NCI-H1436 treated with DMSO at 0.1 percent for 48 hours (cell line): ENCODE data around the gene AHRR.
"Not testable (repeated sequence)": the region's sequence is repeated elsewhere in the genome, so short reads cannot be mapped to it uniquely, and the experiment has no call there.

Experiments
- DNase-seq: peaks from one replicate; lab custom pipeline; 2025; lab: John Stamatoyannopoulos, UW

AHRR gene

DNA sequence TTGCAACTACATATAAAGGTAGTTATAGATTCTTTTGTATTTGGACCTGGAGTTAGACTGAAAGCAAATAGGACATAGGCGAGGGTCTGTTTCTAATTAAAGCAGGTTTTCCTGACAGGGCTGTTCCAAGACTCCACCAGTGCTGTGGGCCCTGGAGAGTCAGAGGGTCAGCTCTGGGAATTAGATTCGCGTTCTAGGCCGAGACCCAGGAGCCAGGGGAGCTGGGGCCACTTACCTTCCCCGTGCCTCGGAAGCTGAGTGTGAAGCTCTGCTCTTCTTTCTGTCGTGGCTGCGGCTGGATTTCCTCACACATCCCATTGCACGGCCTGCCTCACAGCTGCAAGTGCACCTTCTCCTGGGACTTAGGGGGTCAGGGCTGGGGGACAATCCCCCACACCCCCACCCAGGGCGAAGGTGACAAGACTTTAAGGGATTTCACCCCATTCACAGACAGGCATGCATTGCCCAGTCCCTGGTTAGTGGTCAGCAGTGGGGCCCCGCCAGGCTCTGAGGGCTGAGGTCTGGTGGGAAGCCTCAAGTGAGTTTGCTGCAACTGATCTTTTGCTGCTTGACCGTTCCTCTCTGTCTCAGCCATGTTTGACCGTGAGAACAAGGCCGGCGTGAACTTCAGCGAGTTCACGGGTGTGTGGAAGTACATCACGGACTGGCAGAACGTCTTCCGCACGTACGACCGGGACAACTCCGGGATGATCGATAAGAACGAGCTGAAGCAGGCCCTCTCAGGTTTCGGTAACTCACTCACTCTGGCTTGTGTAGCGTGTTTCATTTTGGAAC is 15.3 kb upstream of the AHRR start:
- DNase-seq = no peak

DNA sequence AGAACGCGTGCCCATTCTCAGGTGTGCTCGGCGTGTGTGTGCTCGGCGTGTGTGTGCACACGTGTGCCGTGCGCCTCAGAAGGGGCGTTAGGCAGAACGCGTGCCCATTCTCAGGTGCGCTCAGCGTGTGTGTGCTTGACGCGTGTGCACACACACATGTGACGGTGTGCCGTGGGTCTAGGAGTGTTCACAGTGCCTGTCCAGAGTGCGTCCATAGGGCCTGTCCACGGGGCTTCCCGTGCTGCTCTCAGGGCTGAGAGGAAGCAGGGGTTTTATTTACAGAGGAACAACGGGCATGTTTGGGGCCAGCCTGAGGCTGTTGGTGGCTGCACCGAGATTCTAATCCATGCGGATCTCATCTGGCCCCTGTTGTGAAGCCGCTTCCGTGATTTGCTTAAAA is 14.2 kb upstream of the AHRR start:
- DNase-seq = no peak

DNA sequence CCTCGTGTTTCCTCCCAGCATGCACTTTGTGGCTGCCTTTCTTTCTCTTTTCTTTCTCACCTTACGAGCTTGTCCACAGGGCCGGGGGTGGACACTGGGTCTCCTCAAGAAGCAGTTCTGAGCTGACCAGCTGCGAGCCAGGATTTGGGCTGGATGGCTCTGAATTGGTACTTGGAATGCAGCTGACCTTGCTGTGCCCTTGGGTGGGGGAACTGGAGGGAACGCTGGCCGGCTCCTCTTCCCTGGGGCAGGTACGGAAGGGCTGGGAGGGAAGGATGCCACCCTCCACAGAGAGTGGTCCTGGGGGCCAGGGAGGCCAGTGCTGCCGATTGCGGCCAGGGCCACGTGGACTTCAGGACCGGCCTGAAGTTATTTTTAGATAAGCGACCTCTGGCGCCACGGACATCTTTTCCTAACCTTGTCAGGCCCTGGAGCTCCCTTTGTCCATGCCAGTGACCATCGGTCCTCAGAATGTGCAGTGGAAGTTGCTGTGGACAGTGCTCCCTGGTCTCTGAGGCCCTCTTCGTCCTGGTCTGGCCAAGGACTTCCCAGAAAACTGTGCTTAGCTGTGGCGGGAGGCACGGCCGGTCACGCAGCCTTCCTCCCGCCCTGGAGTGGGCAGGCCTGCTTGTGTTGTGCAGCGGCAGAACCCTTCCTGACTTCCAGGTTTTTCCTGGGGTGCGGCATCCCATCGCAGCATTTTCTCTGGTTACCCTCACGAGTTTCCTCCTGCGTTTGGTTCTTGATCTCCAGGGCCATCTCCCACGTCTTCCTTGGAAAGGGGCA is 13.5 kb upstream of the AHRR start:
- no peak for DNase-seq

DNA sequence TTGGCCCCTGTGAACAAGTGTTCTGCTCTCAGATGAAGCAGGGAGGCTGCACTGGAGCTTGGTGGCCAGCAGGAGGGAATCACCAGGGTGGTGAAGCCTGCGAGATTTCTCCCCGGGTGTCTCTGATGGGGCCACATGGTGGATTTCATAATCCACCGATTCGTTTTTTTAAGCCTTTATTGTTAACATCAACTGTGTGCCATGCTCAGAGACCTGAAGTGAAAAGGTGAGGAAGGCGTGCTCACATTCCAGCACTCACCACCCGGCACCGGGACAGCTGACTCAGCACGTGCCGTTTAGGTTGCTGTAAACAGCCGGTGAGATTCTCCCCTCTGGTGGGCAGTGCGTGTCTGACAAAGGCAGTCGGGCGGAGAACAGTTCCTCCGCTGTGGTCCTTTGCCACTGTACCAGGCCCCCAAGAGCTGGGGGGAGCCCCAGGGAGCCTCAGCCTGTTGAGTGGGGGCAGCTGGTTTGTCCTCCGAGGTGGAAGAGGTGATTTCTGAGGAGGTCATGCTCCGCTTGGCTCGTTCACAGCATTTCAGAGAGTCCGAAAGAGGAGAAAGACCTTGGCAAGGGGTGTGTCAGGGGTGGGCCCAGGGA is 12.7 kb upstream of the AHRR start:
- no peak for DNase-seq

DNA sequence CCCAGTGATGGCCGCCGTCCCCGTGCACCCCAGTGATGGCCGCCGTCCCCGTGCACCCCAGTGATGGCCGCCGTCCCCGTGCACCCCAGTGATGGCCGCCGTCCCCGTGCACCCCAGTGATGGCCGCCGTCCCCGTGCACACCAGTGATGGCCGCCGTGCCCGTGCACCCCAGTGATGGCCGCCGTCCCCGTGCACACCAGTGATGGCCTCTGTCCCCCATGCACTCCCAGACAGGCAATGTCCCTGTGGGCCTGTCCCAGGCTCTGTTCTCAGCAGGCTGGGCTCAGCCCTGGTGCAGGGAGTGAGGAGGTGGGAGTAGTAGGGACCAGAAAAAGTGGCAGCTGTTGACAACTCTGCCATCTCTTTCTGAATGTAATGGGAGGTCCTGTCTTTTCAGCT is 11.7 kb upstream of the AHRR start:
- not testable (repeated sequence) for DNase-seq

DNA sequence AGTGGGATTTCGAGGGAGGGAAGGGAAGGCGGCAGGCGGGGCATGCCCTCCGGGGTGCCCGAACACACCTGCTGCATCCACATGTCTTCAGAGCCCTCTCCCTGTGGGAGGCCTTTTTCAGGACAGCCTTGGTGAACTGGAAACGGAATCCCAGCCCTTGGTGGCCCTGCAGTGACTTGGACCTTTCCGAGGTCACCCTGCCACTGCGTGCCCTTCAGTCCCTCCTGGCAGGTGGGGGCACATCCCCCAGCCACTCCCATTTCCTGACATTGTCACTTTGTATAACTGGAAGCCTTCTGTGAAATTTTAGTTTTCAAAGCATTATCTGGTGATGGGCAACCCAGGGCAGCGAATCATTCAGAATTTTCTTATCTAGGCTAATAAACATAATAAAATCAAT is 11.0 kb upstream of the AHRR start:
- no peak for DNase-seq

DNA sequence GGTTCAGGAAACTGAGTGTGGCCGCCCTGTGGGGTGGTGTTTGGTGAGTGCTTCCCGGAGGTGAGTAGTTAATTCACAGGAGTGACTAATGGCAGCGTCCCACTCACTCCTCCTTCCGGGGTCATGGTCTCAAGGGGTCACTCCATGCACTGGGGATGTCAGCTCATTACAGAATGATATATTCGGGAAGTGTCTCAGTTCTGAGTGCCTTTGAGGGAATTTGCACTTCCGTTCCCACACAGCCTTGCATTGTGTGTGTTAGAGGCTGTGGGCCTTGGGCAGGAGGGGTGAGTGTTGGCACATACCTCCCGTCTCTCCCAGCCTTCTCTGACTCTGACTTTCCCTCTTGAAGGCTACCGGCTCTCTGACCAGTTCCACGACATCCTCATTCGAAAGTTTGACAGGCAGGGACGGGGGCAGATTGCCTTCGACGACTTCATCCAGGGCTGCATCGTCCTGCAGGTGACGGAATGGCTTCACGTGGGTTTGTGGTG is 10.5 kb upstream of the AHRR start:
- no peak for DNase-seq

DNA sequence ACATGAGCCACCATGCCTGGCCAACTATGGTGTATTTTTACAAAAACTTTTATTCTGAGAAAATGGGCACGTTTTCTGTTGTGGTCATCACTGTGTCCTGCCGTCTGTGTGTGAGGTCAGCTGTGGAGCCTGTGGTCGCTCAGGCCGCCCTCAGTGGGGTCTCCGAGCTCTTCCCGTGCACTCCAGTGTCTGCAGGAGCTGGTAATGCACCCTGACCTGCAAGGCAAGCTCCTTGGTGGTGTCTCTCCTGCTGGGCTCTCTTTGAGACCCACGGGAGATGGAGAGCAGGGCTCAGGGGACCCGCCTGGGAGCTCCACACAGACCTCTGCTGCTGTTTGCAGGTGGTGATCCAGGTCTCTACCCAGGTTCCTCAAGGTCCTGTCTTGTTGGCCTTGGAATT is 9.6 kb upstream of the AHRR start:
- DNase-seq = no peak

DNA sequence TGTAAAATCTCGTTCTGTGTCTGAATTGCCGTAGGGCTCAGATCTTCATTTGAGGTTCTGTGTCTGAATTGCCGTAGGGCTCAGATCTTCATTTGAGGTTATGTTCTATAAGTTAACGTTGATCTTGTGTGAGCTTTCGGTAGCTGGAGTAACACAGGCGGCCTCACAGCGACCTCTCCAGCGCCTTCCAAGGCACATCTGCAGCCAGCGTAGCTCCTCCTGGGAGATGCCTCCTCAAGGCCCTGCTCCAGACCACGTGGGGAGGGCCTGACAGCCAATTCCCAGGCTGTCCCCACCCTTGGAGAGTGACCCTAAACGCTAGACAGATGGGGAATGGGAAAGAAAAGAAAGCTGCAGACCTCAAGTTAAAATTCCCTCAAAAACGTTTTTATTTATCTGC is 8.7 kb upstream of the AHRR start:
- no peak for DNase-seq

DNA sequence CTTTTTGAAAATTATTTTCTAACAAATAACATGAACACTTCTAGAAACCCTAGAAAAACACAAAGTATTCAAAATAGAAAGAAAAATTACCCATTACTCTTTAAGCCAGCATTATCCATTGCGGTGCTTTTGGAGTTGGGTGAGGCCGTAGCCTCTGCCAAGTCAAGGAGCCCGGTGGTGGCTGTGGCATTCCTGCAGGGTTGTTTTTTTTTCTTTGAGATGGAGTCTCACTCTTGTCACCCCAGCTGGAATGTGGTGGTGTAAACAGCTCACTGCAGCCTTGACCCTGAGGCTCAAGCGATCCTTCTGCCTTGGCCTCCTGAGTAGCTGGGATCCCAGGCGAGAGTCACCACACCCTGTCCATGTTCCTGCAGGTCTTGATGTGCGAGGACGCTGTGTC is 8.2 kb upstream of the AHRR start:
- no peak for DNase-seq

DNA sequence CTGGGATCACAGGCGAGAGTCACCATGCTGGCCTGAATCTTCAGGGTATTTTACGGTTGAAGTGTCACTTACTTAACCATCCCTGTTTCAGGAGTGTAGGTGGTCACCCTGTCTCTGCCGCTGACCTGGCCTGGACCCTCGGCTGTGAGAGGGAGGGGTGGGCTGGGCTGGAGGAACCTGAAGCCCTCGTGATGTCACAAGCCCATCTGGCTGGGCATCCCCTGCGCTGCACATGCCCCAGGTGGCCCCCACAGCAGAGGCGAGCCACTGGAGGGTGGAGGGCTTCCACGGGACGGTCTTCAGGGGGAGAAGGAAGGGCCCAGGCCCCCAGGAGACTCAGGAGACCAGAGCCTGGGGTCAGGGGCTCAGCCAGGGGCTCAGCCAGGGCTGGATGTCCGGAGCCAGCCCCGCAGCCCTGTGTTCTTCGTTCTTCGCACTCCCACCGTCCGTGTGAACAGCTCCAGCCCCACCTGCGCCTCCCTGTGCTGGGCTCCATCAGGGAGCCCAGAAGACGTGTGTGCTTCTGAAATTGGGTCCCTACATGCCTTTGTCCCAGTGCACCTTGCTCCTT is 7.6 kb upstream of the AHRR start:
- no peak for DNase-seq

DNA sequence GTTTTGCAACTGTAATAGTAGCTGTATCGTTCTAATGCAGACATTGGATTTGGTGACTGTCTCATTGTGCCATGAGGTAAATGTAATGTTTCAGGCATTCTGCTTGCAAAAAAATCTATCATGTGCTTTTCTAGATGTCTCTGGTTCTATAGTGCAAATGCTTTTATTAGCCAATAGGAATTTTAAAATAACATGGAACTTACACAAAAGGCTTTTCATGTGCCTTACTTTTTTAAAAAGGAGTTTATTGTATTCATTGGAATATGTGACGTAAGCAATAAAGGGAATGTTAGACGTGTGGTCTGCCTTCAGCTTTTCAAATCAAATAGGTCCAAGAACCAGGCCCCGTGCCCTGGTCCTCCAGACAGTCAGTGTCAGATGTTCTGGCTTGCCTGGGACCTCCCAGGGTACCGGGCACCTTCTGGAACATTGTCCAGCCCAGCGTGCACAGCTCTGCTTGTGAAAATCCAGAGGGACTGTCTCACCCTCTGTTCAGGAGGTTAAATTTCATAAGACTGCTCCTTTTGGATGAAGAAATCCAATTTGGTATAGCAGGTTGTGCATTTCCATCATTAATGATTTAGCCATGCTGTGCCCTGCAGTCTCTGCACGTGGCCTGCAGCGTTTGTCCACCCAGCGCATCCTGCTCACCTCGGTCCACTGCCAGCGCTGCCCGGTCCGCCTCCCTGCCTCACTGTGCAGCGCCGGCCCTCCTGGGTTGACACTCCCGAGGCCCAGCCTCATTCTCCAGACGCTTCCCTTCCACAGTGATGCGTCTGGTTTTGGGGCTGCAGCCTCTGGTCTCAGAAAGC is 6.6 kb upstream of the AHRR start:
- DNase-seq = no peak

DNA sequence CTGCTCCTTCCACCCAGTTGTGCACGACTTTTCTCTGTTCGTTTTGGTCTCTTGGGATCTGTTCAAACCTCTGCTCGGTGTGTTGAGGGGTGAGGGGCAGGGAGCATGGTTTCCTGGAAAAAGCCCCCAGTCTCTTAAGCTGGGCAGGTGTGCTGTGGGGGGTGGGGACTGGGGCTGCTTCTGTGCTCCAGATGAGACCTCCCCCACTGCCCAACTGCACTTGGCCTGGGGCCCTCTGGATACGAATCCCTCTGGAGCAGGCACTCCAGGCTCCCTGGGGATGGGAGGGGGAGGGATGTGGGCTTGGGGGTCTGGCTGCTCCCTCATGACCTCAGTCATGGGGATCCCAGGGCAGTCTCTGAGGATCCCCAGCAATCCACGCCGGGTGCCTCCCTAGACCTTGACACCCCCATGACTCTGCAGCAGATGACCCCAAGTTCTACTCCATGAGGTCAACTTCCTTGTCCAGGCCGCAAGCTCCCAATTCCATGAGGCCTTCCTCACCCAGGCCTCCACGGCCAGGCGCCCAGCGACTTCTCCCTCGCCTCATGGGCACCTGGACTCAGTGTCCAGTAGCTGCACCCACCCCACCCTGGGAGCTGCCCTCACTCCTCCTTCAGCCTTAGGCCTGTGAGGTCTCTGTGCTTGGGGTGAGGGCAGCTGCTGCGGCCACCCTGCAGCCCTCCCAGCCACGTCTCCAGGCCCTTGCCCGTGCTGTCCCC is 5.9 kb upstream of the AHRR start:
- no peak for DNase-seq

DNA sequence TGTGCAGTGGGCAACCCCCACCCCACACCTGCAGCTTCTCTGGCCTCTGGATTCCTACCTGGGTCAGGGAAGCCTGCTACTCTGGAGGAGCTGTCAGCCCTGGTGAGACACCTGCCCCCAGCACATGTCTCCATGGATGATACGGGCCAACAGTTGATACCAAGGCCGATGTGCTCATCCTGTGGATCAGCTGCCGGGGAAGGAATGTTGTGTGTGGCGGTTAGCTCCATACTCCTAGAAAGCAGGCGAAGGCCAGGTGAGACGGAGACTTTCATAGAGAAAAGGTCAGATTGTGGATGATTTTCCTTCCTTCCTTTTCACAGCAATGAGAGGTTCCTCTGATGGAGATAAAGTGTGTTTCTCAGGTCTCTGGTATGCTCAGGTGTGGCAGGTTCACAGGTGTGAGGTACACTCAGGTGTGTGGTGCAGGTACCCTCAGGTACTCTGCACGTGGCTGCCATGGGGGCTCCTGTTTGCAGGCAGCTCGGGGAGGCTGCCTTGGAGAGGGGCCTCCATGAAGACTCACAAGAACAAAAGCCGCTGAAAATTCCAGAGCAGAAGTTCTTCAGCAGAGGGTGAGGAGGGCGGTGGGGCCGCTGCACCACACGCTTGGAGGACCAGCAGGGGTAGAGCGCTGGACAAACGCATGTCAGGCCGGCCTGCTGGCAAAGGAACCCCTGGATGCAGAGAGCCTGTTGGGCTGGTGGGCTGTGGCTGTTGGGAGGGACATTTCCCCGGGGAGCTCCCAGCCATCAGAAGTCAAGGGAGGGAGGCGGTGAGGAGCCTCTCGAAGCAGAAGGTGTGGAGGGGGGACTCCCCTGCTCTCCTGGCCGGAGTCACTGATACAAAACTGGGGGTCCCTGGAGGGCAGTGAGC is 5.1 kb upstream of the AHRR start:
- no peak for DNase-seq

DNA sequence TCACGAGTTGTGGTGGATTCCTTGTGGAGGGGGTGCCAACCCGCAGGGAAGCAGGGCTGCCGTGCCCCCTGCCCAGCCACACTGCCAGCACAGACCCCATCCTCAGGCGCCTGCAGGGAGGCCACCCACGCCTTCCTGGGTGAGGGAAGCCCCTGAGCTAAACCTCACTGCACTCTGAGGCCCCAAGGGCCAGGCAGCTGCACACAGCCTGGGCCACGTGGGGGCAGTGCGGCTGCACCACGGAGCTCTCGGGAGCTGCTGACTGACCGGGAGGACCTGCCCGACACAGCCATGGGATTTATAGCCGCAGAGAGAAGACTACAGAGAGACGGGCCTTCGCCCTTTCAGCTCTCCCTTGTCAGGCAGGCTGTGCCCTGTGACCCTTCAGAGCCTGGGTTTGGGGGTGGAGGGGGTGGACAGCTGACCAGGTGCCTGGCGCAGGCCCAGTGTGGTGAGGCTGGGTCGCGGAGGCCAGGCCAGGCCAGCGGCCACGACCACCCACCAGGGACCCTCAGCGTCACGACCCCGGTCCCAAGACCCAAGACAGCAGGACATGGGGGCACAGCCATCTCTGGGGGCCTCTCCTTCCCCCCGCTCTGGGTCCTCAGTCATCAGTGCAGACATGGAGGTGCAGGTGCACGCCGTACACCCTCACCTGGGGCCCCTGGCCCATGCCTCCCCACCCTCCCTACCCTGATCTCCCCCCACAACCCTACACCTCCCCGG is 4.3 kb upstream of the AHRR start:
- peak; percentile 33 for DNase-seq

DNA sequence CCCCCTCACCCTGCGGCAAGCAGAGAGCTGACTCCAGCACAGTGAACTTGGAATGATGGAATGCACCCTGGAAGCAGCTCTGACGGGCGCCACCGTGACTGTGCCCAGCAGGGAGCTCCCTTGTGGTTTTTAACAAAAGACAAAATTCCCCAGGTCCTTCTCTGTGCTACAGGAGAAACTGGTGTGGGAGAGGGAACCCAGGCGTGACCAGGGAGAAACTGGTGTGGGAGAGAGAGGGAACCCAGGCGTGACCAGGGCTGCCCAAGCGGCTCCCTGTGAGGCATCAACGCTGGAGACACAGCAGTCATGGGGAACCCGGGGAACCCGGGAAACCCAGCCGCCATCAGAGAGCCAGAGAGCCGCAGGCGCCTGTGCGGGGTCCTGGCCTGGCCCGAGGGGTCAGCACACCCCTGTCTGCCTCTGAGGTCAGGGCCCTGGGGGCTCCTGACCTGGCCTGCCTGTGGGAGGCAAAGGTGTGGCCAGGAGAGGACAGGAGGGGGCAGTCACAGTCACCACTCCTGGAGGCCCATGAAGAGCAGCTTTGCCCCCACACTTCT is 3.1 kb upstream of the AHRR start:
- DNase-seq = no peak

DNA sequence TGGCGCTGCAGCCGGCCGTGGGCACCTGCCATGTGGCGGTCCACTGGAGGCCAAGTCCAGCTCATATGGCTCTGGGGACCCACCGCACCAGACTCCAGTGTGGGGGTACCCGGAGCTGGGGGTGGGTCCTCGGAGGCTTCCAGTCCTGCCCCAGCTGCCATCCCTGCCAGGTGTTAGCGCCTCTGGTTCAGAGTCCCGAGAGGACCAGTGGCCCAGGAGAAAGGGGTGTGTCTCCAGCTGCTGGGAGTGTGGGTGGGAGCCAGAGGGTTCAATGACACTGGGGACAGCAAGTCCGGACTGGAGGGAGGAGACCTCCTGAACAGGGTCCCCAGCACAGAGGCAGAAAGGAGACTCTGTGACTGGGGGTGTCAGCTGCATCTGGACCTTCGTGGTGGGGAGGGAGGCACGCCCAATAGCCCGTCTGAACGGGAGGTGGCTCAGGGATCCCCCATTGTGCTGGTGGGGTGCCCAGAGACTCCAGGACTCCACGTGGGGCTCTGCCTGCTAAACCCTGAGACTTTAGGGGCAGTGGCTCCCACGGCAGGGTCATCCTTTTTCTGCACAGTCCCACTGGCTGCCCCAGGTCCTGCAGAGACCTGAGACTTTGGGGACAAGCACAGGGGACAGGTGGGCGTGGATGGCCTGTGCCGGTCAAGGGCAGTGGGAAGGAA is 2.4 kb upstream of the AHRR start:
- DNase-seq = no peak

DNA sequence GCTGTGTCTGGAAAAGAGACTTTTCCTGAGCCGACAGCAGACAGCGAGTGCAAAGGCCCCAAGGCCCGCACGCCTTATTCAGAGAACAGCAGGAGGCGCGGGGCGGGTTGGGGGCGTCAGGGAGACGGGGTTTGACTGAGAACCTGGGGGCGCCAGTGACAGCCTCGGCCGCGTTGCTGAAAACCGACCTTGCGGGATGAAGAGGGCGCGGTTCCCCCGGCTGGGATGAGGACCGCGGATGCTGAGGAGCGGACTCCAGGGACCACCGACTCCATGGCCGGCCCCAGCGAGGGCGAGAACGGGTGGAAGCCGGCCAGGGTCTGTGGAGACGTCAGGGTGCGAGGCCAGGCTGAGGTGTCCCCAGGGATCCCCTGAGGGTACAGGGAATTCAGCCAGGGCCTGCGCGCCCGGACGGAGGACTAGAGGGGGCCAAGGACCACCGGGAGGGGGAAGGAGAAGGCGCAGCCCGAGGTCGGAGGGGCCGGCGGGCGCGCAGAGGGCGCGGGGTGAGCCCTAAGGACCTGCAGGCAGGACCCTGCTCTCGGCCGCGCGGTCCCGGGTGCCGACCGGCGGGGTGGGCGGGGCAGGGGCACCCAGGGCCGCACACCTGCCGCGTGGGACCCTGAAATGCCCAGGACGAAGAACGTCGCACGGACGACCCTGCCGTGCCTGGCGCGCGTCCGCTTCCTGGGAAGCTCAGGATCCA is 837 bp upstream of the AHRR start:
- no peak for DNase-seq
